Motor neuron (in vitro differentiated cells): ENCODE measurements around the gene MAN2A1. TPM values are rescaled to one million over a fixed set of nuclear protein-coding genes. Genes with fewer than 3 reads are reported as not detected.
"Not testable (repeated sequence)": the region's sequence is repeated elsewhere in the genome, so short reads cannot be mapped to it uniquely, and the experiment has no call there.

Experiments
- ATAC-seq, 8 experiments: fragments of 200-7000 bp; cut with Tn5 transposase; replicated peaks in 6 of 8; 2 replicates each; pipeline ENCODE4 v1.8.0; 2021; ENCODE audit warnings: mild to moderate bottlenecking in 8 of 8, moderate library complexity in 8 of 8
- H3K27ac ChIP-seq, 2 donors: fragments of 250-450 bp; sonication (Bioruptor Pico); 2 replicates each; pipeline ENCODE4 v1.9.0; 2021; ENCODE audit warnings: antibody characterized with exemption in 2 of 2, mild to moderate bottlenecking in 2 of 2, moderate library complexity in 1 of 2
- H3K4me1 ChIP-seq, 2 donors: fragments of 250-450 bp; sonication (Bioruptor Pico); replicated peaks in 1 of 2; 2 replicates each; pipeline ENCODE4 v1.6.1; 2021; ENCODE audit warnings: antibody characterized with exemption in 2 of 2, mild to moderate bottlenecking in 2 of 2, moderate library complexity in 1 of 2
- H3K4me3 ChIP-seq, 5 donors: fragments of 250-450 bp; sonication (Bioruptor Pico); 2 replicates each; pipeline ENCODE4 v1.9.0; 2021; ENCODE audit warnings: antibody characterized with exemption in 5 of 5, mild to moderate bottlenecking in 5 of 5, moderate library complexity in 4 of 5
- WGBS, 10 experiments: fragments of 450-650 bp; shearing (Covaris generic); methylation state at CpG; one replicate each; pipeline ENCODE4 v1.0.0; 2022; 5-methylcytosine and 5-hydroxymethylcytosine counted together
- in situ Hi-C, 9 experiments: fragments of 400-800 bp; cut with MboI; loops; one replicate each; pipeline ENCODE4 v1.15.0; 2021; ENCODE audit warnings: low sequenced_read_pairs in 9 of 9, low pct_unique_long_range_greater_than_20kb in 2 of 9; ENCODE audit not compliant: unreplicated experiment in 9 of 9
- total RNA-seq, 8 experiments: library from RNA; unstranded; fragments of 300-600 nt; gene quantifications; 2 replicates each; pipeline versions ENCODE4 v1.2.3 to v1.2.4, GENCODE V29; 2022

Gene MAN2A1
- total RNA-seq, 8 experiments from 2014 or later: 9.1 to 59.7 (median 15.5) TPM

GRCh38 chr5:109877670-109878045 is 187.9 kb downstream of the MAN2A1 start:
- H3K4me1 ChIP-seq: no peaks in the 10 kb centered on the region
- no peak overlapping the region for H3K27ac ChIP-seq
- 72 to 99% (median 90%) methylated on average over 2 to 6 of the region's 6 CpGs; no CpG with 5 or more reads in 1 of the 10 experiments for WGBS, 10 experiments
- in situ Hi-C loops: no loop called here
- ATAC-seq: no peak
- H3K4me3 ChIP-seq: no peak overlapping the region

GRCh38 chr5:109878887-109879286 is 189.2 kb downstream of the MAN2A1 start:
- Histone ChIP-seq H3K4me1 (no peaks in the 10 kb centered on the region), H3K27ac (no peak overlapping the region), H3K4me3 (peak overlapping the region in 1 of 5 donors; percentile 18)
- peak in 3 of 8 experiments; percentile 46 to 80 (median 72) for ATAC-seq
- WGBS, 10 experiments: 72 to 97% (median 90%) methylated on average over 2 to 5 of the region's 5 CpGs; no CpG with 5 or more reads in 1 of the 10 experiments
- in situ Hi-C loops: no loop called here

- H3K4me3 ChIP-seq: no peak overlapping the region
- no peak overlapping the region for H3K27ac ChIP-seq
- ATAC-seq: peak in 5 of 8 experiments; percentile 52 to 90 (median 67)
- in situ Hi-C loops: no loop called here
- WGBS, 10 experiments: 70 to 100% (median 83%) methylated on average over 1 to 5 of the region's 6 CpGs; no CpG with 5 or more reads in 1 of the 10 experiments
- H3K4me1 ChIP-seq: no peaks in the 10 kb centered on the region
Observed at GRCh38 chr5:109880907-109881685, 191.4 kb downstream of the MAN2A1 start.

- no peak overlapping the region for H3K27ac ChIP-seq
- no peak for ATAC-seq
- H3K4me3 ChIP-seq: no peak overlapping the region
- no peaks in the 10 kb centered on the region for H3K4me1 ChIP-seq
- in situ Hi-C loops: no loop called here
Observed at GRCh38 chr5:109882546-109882945, 192.8 kb downstream of the MAN2A1 start.

GRCh38 chr5:109884676-109885075 is 194.9 kb downstream of the MAN2A1 start:
- H3K4me1 ChIP-seq: peaks cover 0 to 6% of the 10 kb centered on the region in 2 donors
- no peak for ATAC-seq
- no peak overlapping the region for H3K4me3 ChIP-seq
- WGBS, 10 experiments: 83 to 100% (median 98%) methylated on average over 1 to 18 of the region's 20 CpGs; no CpG with 5 or more reads in 2 of the 10 experiments
- H3K27ac ChIP-seq: no peak overlapping the region
- in situ Hi-C loops: no loop called here

GRCh38 chr5:109885205-109885604 is 195.5 kb downstream of the MAN2A1 start:
- in situ Hi-C loops: no loop called here
- 93 to 100% (median 100%) methylated on average over 2 to 17 of the region's 28 CpGs; no CpG with 5 or more reads in 7 of the 10 experiments for WGBS, 10 experiments
- no peak overlapping the region for H3K4me3 ChIP-seq
- no peak for ATAC-seq
- no peak overlapping the region for H3K27ac ChIP-seq
- H3K4me1 ChIP-seq: peaks cover 0 to 6% of the 10 kb centered on the region in 2 donors

- in situ Hi-C loops: no loop called here
- no peak for ATAC-seq
- 0 to 100% (median 76%) methylated on average over 1 of the region's 1 CpG; no CpG with 5 or more reads in 4 of the 10 experiments for WGBS, 10 experiments
- Histone ChIP-seq H3K4me3 (no peak overlapping the region), H3K27ac (no peak overlapping the region), H3K4me1 (peaks cover 0 to 6% of the 10 kb centered on the region in 2 donors)
Observed at GRCh38 chr5:109888989-109889388, 199.3 kb downstream of the MAN2A1 start.

- peaks cover 1 to 13% of the 10 kb centered on the region in 2 donors for H3K4me1 ChIP-seq
- H3K27ac ChIP-seq, in situ Hi-C loops, H3K4me3 ChIP-seq, ATAC-seq: not testable (repeated sequence)
- WGBS, 10 experiments: 0 to 100% (median 95%) methylated on average over 1 to 2 of the region's 2 CpGs; no CpG with 5 or more reads in 2 of the 10 experiments
Observed at GRCh38 chr5:109893271-109893670, 203.5 kb downstream of the MAN2A1 start.

GRCh38 chr5:109898269-109899162 is 208.8 kb downstream of the MAN2A1 start:
- Histone ChIP-seq H3K4me1 (peaks cover 8 to 9% of the 10 kb centered on the region in 2 donors), H3K4me3 (no peak overlapping the region), H3K27ac (no peak overlapping the region)
- ATAC-seq: peak in 7 of 8 experiments; percentile 38 to 78 (median 53)
- in situ Hi-C loops: no loop called here
- WGBS, 10 experiments: 20 to 68% (median 36%) methylated on average over 1 to 8 of the region's 9 CpGs

- WGBS, 10 experiments: 18 to 60% (median 31%) methylated on average over 1 to 7 of the region's 8 CpGs; no CpG with 5 or more reads in 3 of the 10 experiments
- Histone ChIP-seq H3K27ac (no peak overlapping the region), H3K4me1 (peaks cover 8 to 9% of the 10 kb centered on the region in 2 donors), H3K4me3 (no peak overlapping the region)
- ATAC-seq: peak in 2 of 8 experiments; percentile 61 to 66
- in situ Hi-C loops: no loop called here
Observed at GRCh38 chr5:109899163-109899535, 209.4 kb downstream of the MAN2A1 start.

- H3K4me1 ChIP-seq: peaks cover 8 to 9% of the 10 kb centered on the region in 2 donors
- in situ Hi-C loops: no loop called here
- H3K27ac ChIP-seq: no peak overlapping the region
- H3K4me3 ChIP-seq: no peak overlapping the region
- no peak for ATAC-seq
- WGBS, 10 experiments: 50 to 100% (median 86%) methylated on average over 1 to 3 of the region's 3 CpGs; no CpG with 5 or more reads in 2 of the 10 experiments
Observed at GRCh38 chr5:109900461-109900860, 210.7 kb downstream of the MAN2A1 start.

- Histone ChIP-seq H3K4me3 (no peak overlapping the region), H3K27ac (no peak overlapping the region), H3K4me1 (peaks cover 8 to 9% of the 10 kb centered on the region in 2 donors)
- in situ Hi-C loops: no loop called here
- ATAC-seq: peak in 2 of 8 experiments; percentile 14 to 16
- 80 to 100% (median 92%) methylated on average over 1 to 2 of the region's 3 CpGs; no CpG with 5 or more reads in 4 of the 10 experiments for WGBS, 10 experiments
Observed at GRCh38 chr5:109900911-109901627, 211.3 kb downstream of the MAN2A1 start.
